H9 (cell line): Measurements from ENCODE around the gene HCAR1. TPM values are rescaled to one million over a fixed set of nuclear protein-coding genes. Genes with fewer than 3 reads are reported as not detected.
"Not testable (repeated sequence)": the region's sequence is repeated elsewhere in the genome, so short reads cannot be mapped to it uniquely, and the experiment has no call there.

ENCODE experiments used
- DNase-seq: peaks from one replicate; pipeline ENCODE4 v3.0.0-alpha.2; 2017
- H2AFZ ChIP-seq: one replicate; pipeline ENCODE4 v1.6.1; 2013; ENCODE audit warnings: mild to moderate bottlenecking, low read length, control low read depth, moderate library complexity
- H2AK5ac ChIP-seq: 2 replicates; pipeline ENCODE4 v1.6.1; 2013; ENCODE audit warnings: low read length, control low read depth, mixed read lengths; ENCODE audit not compliant: insufficient read length
- H2BK120ac ChIP-seq: one replicate; pipeline ENCODE4 v1.6.1; 2013; ENCODE audit warnings: low read depth, mild to moderate bottlenecking, low read length, control low read depth, inconsistent platforms; ENCODE audit not compliant: poor library complexity, severe bottlenecking
- H2BK12ac ChIP-seq: 2 replicates; pipeline ENCODE4 v1.6.1; 2013; ENCODE audit warnings: low read length, control low read depth, mixed read lengths, low read depth; ENCODE audit not compliant: insufficient read length
- H2BK15ac ChIP-seq: 2 replicates; pipeline ENCODE4 v1.6.1; 2013; ENCODE audit warnings: low read depth, low read length, control low read depth
- H2BK20ac ChIP-seq: one replicate; pipeline ENCODE4 v1.6.1; 2013; ENCODE audit warnings: low read depth, mild to moderate bottlenecking, low read length, control low read depth, inconsistent platforms; ENCODE audit not compliant: poor library complexity, severe bottlenecking
- H2BK5ac ChIP-seq: 2 replicates; pipeline ENCODE4 v1.6.1; 2013; ENCODE audit warnings: low read length, control low read depth, mixed read lengths; ENCODE audit not compliant: insufficient read length
- H3K14ac ChIP-seq: 2 replicates; pipeline ENCODE4 v1.6.1; 2013; ENCODE audit warnings: low read length, control low read depth; ENCODE audit not compliant: insufficient read depth
- H3K18ac ChIP-seq: 2 replicates; pipeline ENCODE4 v1.6.1; 2013; ENCODE audit warnings: low read depth, mild to moderate bottlenecking, mixed read lengths, low read length, control low read depth; ENCODE audit not compliant: insufficient read length
- H3K23ac ChIP-seq: 2 replicates; pipeline ENCODE4 v1.6.1; 2013; ENCODE audit warnings: low read length, control low read depth, mixed read lengths, low read depth; ENCODE audit not compliant: insufficient read length
- H3K23me2 ChIP-seq: 2 replicates; pipeline ENCODE4 v1.6.1; 2013; ENCODE audit warnings: low read depth, mild to moderate bottlenecking, mixed read lengths, low read length, control low read depth; ENCODE audit not compliant: insufficient read length, poor library complexity, severe bottlenecking
- H3K27ac ChIP-seq: 2 replicates; pipeline ENCODE4 v1.5.1; 2013; ENCODE audit warnings: low read length, control low read depth, mixed read lengths, low read depth; ENCODE audit not compliant: insufficient read length
- H3K27me3 ChIP-seq: 2 replicates; pipeline ENCODE4 v1.6.1; 2013; ENCODE audit warnings: low read length, control low read depth, inconsistent platforms; ENCODE audit not compliant: insufficient read depth
- H3K4ac ChIP-seq: 2 replicates; pipeline ENCODE4 v1.6.1; 2013; ENCODE audit warnings: low read depth, mild to moderate bottlenecking, control low read depth, inconsistent platforms, low read length, moderate library complexity
- H3K4me1 ChIP-seq: 2 replicates; pipeline ENCODE4 v1.6.1; 2013; ENCODE audit warnings: low read length, control low read depth, inconsistent platforms; ENCODE audit not compliant: insufficient read depth
- H3K4me2 ChIP-seq: 2 replicates; pipeline ENCODE4 v1.6.1; 2013; ENCODE audit warnings: low read length, control low read depth, mixed read lengths; ENCODE audit not compliant: insufficient read length, insufficient read depth
- H3K56ac ChIP-seq: 2 replicates; pipeline ENCODE4 v1.6.1; 2013; ENCODE audit warnings: low read depth, mild to moderate bottlenecking, mixed read lengths, low read length, control low read depth; ENCODE audit not compliant: insufficient read length
- H3K79me1 ChIP-seq: 2 replicates; pipeline ENCODE4 v1.6.1; 2013; ENCODE audit warnings: low read depth, mild to moderate bottlenecking, moderate library complexity, low read length, control low read depth, inconsistent platforms; ENCODE audit not compliant: insufficient read depth, poor library complexity, severe bottlenecking
- H3K79me2 ChIP-seq: 2 replicates; pipeline ENCODE4 v1.6.1; 2013; ENCODE audit warnings: low read length, control low read depth, inconsistent platforms; ENCODE audit not compliant: insufficient read depth
- H3K9ac ChIP-seq: 2 replicates; pipeline ENCODE4 v1.6.1; 2013; ENCODE audit warnings: low read length, control low read depth, mixed read lengths; ENCODE audit not compliant: insufficient read length; ENCODE audit errors: extremely low read depth
- H3K9me3 ChIP-seq: one replicate; pipeline ENCODE4 v1.6.1; 2013; ENCODE audit warnings: low read depth, low read length, inconsistent platforms; ENCODE audit not compliant: control insufficient read depth
- H3T11ph ChIP-seq: one replicate; pipeline ENCODE4 v1.6.1; 2013; ENCODE audit warnings: mild to moderate bottlenecking, low read length, control low read depth, inconsistent platforms
- H4K20me1 ChIP-seq: one replicate; pipeline ENCODE4 v1.6.1; 2013; ENCODE audit not compliant: control insufficient read depth, insufficient read length, insufficient read depth
- H4K5ac ChIP-seq: 2 replicates; pipeline ENCODE4 v1.6.1; 2013; ENCODE audit warnings: low read depth, mild to moderate bottlenecking, mixed read lengths, low read length, control low read depth; ENCODE audit not compliant: insufficient read length
- H4K8ac ChIP-seq: replicated peaks from 2 replicates; pipeline ENCODE4 v1.6.1; 2013; ENCODE audit warnings: low read length, control low read depth, mixed read lengths, low read depth; ENCODE audit not compliant: insufficient read length
- H4K91ac ChIP-seq: 2 replicates; pipeline ENCODE4 v1.6.1; 2013; ENCODE audit warnings: low read depth, mild to moderate bottlenecking, moderate library complexity, mixed read lengths, low read length, control low read depth; ENCODE audit not compliant: insufficient read length
- H3K27ac Mint-ChIP-seq, 3 experiments: 2 replicates in 2 of 3; 3 replicates in 1 of 3; pipeline ENCODE4 v1.8.0; 2020 to 2021; ENCODE audit warnings: mixed read lengths in 3 of 3, mild to moderate bottlenecking in 1 of 3, moderate library complexity in 1 of 3
- H3K27me3 Mint-ChIP-seq: 2 replicates; pipeline ENCODE4 v1.8.0; 2021; ENCODE audit warnings: low read depth, mild to moderate bottlenecking, moderate library complexity, mixed read lengths
- H3K36me3 Mint-ChIP-seq, 3 experiments: 2 replicates in 2 of 3; 3 replicates in 1 of 3; pipeline ENCODE4 v1.8.0; 2020 to 2021; ENCODE audit warnings: low read depth in 3 of 3, mixed read lengths in 3 of 3; ENCODE audit not compliant: insufficient read depth in 1 of 3
- H3K4me1 Mint-ChIP-seq, 2 experiments: 2 replicates each; pipeline ENCODE4 v1.8.0; 2020; ENCODE audit warnings: mixed read lengths in 2 of 2
- H3K4me3 Mint-ChIP-seq, 2 experiments: 2 replicates in 1 of 2; 3 replicates in 1 of 2; pipeline ENCODE4 v1.8.0; 2020 to 2021; ENCODE audit warnings: mild to moderate bottlenecking in 2 of 2, mixed read lengths in 2 of 2, moderate library complexity in 1 of 2
- H3K9me3 Mint-ChIP-seq, 2 experiments: 2 replicates in 1 of 2; 3 replicates in 1 of 2; pipeline ENCODE4 v1.8.0; 2020; ENCODE audit warnings: mild to moderate bottlenecking in 2 of 2, mixed read lengths in 2 of 2, moderate library complexity in 1 of 2
- CTCF ChIP-seq: fragments of 200-600 bp; sonication (generic); conservative IDR thresholded peaks from 3 replicates; pipeline ENCODE4 v1.8.0; 2021; ENCODE audit warnings: antibody characterized with exemption, mild to moderate bottlenecking
- WGBS: extraction: QIAGEN DNeasy Blood & Tissue Kit; methylation state at CpG from one replicate; pipeline ENCODE4 v1.1.7; 2013; ENCODE audit warnings: missing lambda C conversion rate, low lambda C conversion rate, mixed read lengths; ENCODE audit not compliant: insufficient read length; ENCODE audit errors: extremely low coverage; 5-methylcytosine and 5-hydroxymethylcytosine counted together
- total RNA-seq: library from RNA; stranded (reverse); gene quantifications from 2 replicates; pipeline ENCODE4 v1.2.1, GENCODE V29; 2021

The HCAR1 gene
- total RNA-seq, 1 experiment from 2014 or later: 0.07 TPM

DNA sequence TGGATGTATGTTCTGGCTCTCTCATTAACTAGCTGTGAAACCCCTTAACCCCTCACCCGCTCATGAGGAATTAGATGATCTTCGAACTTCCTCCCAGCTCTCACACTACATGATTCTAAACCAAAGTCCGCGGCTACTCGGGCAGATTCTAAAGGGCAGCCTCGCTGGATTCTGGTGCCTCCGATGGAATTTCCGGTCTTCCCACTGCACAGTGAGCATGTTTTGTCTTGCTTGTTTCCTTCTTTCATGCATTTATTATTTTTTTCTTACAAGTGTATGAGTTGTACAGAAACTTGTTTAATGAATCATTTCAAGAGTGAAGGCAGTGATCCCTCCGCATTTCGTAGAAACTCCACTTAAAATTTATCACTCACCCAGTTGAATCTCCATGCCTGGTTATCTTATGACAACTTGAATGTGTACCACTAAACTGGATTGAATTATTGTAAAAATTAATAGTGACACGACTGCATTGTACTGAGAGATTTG lies 9.5 kb downstream of the HCAR1 start:
- Histone ChIP-seq H3K79me2 (no peaks in the 10 kb centered on the region), H4K20me1 (no peaks in the 10 kb centered on the region), H3K27me3 (no peaks in the 10 kb centered on the region), H2BK15ac (no peak overlapping the region), H3T11ph (no peak overlapping the region), H3K79me1 (no peaks in the 10 kb centered on the region), H3K27ac (no peak overlapping the region), H2AK5ac (no peak overlapping the region), H2AFZ (no peak overlapping the region), H3K4me2 (no peak overlapping the region), H3K9ac (no peak overlapping the region), H2BK5ac (no peak overlapping the region), H3K4me1 (no peaks in the 10 kb centered on the region), H3K56ac (no peak overlapping the region), H4K5ac (no peak overlapping the region), H2BK12ac (no peak overlapping the region), H2BK120ac (no peak overlapping the region), H4K8ac (no peak overlapping the region), H3K4ac (no peak overlapping the region), H3K14ac (no peak overlapping the region), H3K9me3 (no peaks in the 10 kb centered on the region), H4K91ac (no peak overlapping the region), H3K23me2 (no peaks in the 10 kb centered on the region), H3K18ac (no peak overlapping the region), H3K23ac (no peak overlapping the region), H2BK20ac (no peak overlapping the region)
- no CpG with 5 or more reads among the region's 11 CpGs for WGBS
- no peaks in the 10 kb centered on the region for H3K36me3 Mint-ChIP-seq
- no peak overlapping the region for H3K4me3 Mint-ChIP-seq
- no peak overlapping the region; a peak in 1 of 7 replicates for H3K27ac Mint-ChIP-seq
- no peak for TF ChIP-seq CTCF
- no peak for DNase-seq
- no peaks in the 10 kb centered on the region for H3K9me3 Mint-ChIP-seq
- peaks cover 1% of the 10 kb centered on the region; the same call in 1 of the 2 replicates for H3K27me3 Mint-ChIP-seq
- peaks cover 6 to 7% of the 10 kb centered on the region in 2 experiments for H3K4me1 Mint-ChIP-seq

GRCh38 chr12:122716658-122717057 lies 14.0 kb downstream of the HCAR1 start, which contains the start of gene HCAR3:
HCAR3 (minus strand) TSS chr12:122716811; CDS start chr12:122716737, 74 bp downstream.
- not testable (repeated sequence) for H3K23me2 ChIP-seq, H3K56ac ChIP-seq, H3K14ac ChIP-seq, H2AK5ac ChIP-seq, H3K4ac ChIP-seq, H3K4me1 Mint-ChIP-seq, H2BK12ac ChIP-seq, H3K79me2 ChIP-seq, H3K36me3 Mint-ChIP-seq, H2BK5ac ChIP-seq, H3K4me1 ChIP-seq, H3K27me3 ChIP-seq, H3T11ph ChIP-seq, H3K9ac ChIP-seq, H3K18ac ChIP-seq, H3K4me2 ChIP-seq, H3K9me3 ChIP-seq, H3K27ac ChIP-seq, H2BK20ac ChIP-seq, H2AFZ ChIP-seq, H3K9me3 Mint-ChIP-seq, H2BK15ac ChIP-seq, H3K4me3 Mint-ChIP-seq, H4K8ac ChIP-seq, H4K20me1 ChIP-seq, H3K23ac ChIP-seq, H2BK120ac ChIP-seq, H3K27me3 Mint-ChIP-seq, H3K27ac Mint-ChIP-seq, DNase-seq, H4K91ac ChIP-seq, H4K5ac ChIP-seq, H3K79me1 ChIP-seq
- WGBS: no CpG with 5 or more reads among the region's 10 CpGs
